ENCODE results near the gene GPR146. TPM values are rescaled to one million over a fixed set of nuclear protein-coding genes. Genes with fewer than 3 reads are reported as not detected.
A peak's percentile ranks its signal among the peaks of the same experiment; 100 is the strongest.

Gene GPR146
- total and polyA plus RNA-seq, 9 of the 15 experiments (the other 6 are each of a cell fraction or from before 2014, with no cell fraction given): 0.22 to 3.6 (median 0.64) TPM; not detected in 2

- 0 out of 2 replicates have a peak, but pooled peaks have one; percentile 19 for TF ChIP-seq RBFOX2 (IDR thresholded peaks at IDR 0.05; ENCODE audit: low read depth, low read length)
- TF ChIP-seq ZNF146 (CRISPR knock-in tag; IDR thresholded peaks at IDR 0.05; ENCODE audit: unreplicated experiment): no peak
- no peak for TF ChIP-seq ARID4B (CRISPR knock-in tag; IDR thresholded peaks at IDR 0.05)
- no peak for TF ChIP-seq RBM17 (IDR thresholded peaks at IDR 0.05; ENCODE audit: borderline replicate concordance, low read depth, low read length)
- no peak for TF ChIP-seq TAF15 (IDR thresholded peaks at IDR 0.05; ENCODE audit: low read depth, low read length)
- TF ChIP-seq CTCF (IDR thresholded peaks at IDR 0.05 in 2 of 3, conservative IDR thresholded peaks at IDR 0.05 in 1 of 3; ENCODE audit: insufficient read depth in 2 of 3, low read depth in 1 of 3, low read length in 3 of 3): peak in 1 of 3 experiments; percentile 33; a peak in 1 of 6 replicates
- no peak for TF ChIP-seq STAG1 (CRISPR knock-in tag; IDR thresholded peaks at IDR 0.05; ENCODE audit: borderline replicate concordance)
- TF ChIP-seq RNF219 (CRISPR knock-in tag; IDR thresholded peaks at IDR 0.05): no peak
- no peak for TF ChIP-seq GTF3C2 (IDR thresholded peaks at IDR 0.05; ENCODE audit: borderline replicate concordance, extremely low read depth, insufficient read length)
Measured at GRCh38 chr7:1019789-1020610, 24.3 kb upstream of the GPR146 start (continued).
